Osteoblast (primary cell): Measurements from ENCODE around the gene TMEM108. TPM values are rescaled to one million over a fixed set of nuclear protein-coding genes. Genes with fewer than 3 reads are reported as not detected.
A peak's percentile ranks its signal among the peaks of the same experiment; 100 is the strongest.

ENCODE experiments used
- DNase-seq: peaks from one replicate; pipeline ENCODE4 v3.0.0; 2011; ENCODE audit warnings: low spot score, mixed read lengths; ENCODE audit not compliant: insufficient read length; ENCODE audit errors: missing footprints
- H2AFZ ChIP-seq: 2 replicates; pipeline ENCODE4 v1.6.0; 2011; ENCODE audit warnings: mild to moderate bottlenecking, low read length
- H3K27ac ChIP-seq: 2 replicates; pipeline ENCODE4 v1.5.1; 2011; ENCODE audit warnings: mild to moderate bottlenecking, low read depth, low read length, moderate library complexity
- H3K27me3 ChIP-seq: 2 replicates; pipeline ENCODE4 v1.6.0; 2012; ENCODE audit warnings: mild to moderate bottlenecking, control low read depth, inconsistent platforms, low read length, moderate library complexity; ENCODE audit not compliant: insufficient read depth
- H3K36me3 ChIP-seq: 2 replicates; pipeline ENCODE4 v1.5.1; 2011; ENCODE audit warnings: mild to moderate bottlenecking, low read length, control low read depth, moderate library complexity; ENCODE audit not compliant: insufficient read depth
- H3K4me1 ChIP-seq: 2 replicates; pipeline ENCODE4 v1.5.1; 2011; ENCODE audit warnings: mild to moderate bottlenecking, low read length, control low read depth, moderate library complexity; ENCODE audit not compliant: insufficient read depth
- H3K4me2 ChIP-seq: 2 replicates; pipeline ENCODE4 v1.6.0; 2011; ENCODE audit warnings: mild to moderate bottlenecking, low read length; ENCODE audit not compliant: insufficient read depth
- H3K4me3 ChIP-seq: fragments of 200-600 bp; sonication (generic); 3 replicates; pipeline ENCODE4 v1.5.1; 2012; ENCODE audit warnings: mild to moderate bottlenecking, low read length, inconsistent platforms; ENCODE audit not compliant: insufficient read depth
- H3K79me2 ChIP-seq: 2 replicates; pipeline ENCODE4 v1.6.0; 2012; ENCODE audit warnings: mild to moderate bottlenecking, low read length, control low read depth, inconsistent platforms; ENCODE audit not compliant: insufficient read depth
- H3K9me3 ChIP-seq: 2 replicates; pipeline ENCODE4 v1.5.1; 2011; ENCODE audit warnings: low read depth, low read length, control low read depth
- H4K20me1 ChIP-seq: 2 replicates; pipeline ENCODE4 v1.6.0; 2012; ENCODE audit warnings: mild to moderate bottlenecking, low read length, control low read depth; ENCODE audit not compliant: insufficient read depth
- total RNA-seq: library from RNA; depleted of rRNA; stranded (reverse); fragments of >200 nt; gene quantifications from 2 replicates; pipeline ENCODE4 v1.2.3, GENCODE V29; 2012
- TF ChIP-seq, protein P1 (sequence below): IDR thresholded peaks from 2 replicates; pipeline ENCODE4 v1.5.1; 2011; ENCODE audit warnings: mild to moderate bottlenecking, low read depth, low read length, moderate library complexity; ENCODE audit errors: extremely low read depth

The TMEM108 gene
- total RNA-seq, 1 donor, result 0.36 TPM

DNA sequence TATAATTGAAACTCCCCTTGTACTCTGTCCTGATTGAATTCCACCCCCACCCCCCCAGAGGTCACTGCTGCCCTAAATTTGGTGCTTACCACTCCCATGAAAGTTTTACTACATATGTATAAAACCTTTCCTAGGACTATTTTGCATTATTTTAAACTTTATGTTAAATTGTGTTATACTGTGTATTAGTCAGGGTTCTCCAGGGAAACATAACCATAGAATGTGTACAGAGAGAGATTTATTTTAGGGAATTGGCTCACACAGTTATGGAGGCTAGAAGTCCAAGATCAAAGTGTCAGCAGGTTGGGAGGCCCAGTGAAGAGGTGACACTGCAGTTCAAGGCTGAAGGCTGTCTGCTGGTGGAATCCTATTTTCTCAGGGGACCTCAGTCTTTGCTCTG lies 390.9 kb downstream of the TMEM108 start:
- no peaks in the 10 kb centered on the region for H3K27me3 ChIP-seq
- H3K4me3 ChIP-seq, result no peak overlapping the region
- no peaks in the 10 kb centered on the region for H4K20me1 ChIP-seq
- H3K4me1 ChIP-seq, result peaks cover 9% of the 10 kb centered on the region
- no peaks in the 10 kb centered on the region for H3K79me2 ChIP-seq
- DNase-seq, result peak; percentile 55
- no peaks in the 10 kb centered on the region for H3K9me3 ChIP-seq
- no peak overlapping the region for H3K27ac ChIP-seq
- no peaks in the 10 kb centered on the region for H3K36me3 ChIP-seq
- no peak overlapping the region for H2AFZ ChIP-seq
- TF ChIP-seq, protein P1, sequence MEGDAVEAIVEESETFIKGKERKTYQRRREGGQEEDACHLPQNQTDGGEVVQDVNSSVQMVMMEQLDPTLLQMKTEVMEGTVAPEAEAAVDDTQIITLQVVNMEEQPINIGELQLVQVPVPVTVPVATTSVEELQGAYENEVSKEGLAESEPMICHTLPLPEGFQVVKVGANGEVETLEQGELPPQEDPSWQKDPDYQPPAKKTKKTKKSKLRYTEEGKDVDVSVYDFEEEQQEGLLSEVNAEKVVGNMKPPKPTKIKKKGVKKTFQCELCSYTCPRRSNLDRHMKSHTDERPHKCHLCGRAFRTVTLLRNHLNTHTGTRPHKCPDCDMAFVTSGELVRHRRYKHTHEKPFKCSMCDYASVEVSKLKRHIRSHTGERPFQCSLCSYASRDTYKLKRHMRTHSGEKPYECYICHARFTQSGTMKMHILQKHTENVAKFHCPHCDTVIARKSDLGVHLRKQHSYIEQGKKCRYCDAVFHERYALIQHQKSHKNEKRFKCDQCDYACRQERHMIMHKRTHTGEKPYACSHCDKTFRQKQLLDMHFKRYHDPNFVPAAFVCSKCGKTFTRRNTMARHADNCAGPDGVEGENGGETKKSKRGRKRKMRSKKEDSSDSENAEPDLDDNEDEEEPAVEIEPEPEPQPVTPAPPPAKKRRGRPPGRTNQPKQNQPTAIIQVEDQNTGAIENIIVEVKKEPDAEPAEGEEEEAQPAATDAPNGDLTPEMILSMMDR, result no peak
- H3K4me2 ChIP-seq, result no peak overlapping the region

DNA sequence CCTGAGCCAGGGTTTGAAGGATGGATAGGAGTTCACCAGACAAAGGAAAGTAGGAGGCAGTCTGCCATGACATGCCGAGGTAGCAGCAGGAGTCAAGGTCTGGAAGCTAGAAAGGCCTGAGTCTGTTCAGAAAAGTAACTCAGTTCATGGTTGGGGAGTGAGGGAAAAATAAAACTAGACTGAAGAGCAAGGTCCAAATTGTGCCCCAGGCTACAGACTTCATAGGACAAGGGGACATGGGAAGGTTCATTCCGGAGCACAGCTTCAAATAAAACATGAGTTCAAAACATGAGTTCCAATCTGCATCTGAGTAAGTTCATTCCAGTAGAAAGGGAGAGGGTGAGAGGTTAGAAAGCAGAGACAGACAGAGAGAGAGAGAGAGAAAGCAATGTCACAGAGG lies 401.4 kb downstream of the TMEM108 start:
- H3K36me3 ChIP-seq, result no peaks in the 10 kb centered on the region
- TF ChIP-seq, protein P1, result no peak
- H3K27me3 ChIP-seq, result no peaks in the 10 kb centered on the region
- H2AFZ ChIP-seq, result no peak overlapping the region
- H3K4me3 ChIP-seq, result no peak overlapping the region
- no peaks in the 10 kb centered on the region for H3K9me3 ChIP-seq
- H4K20me1 ChIP-seq, result no peaks in the 10 kb centered on the region
- no peak for DNase-seq
- peaks cover 10% of the 10 kb centered on the region for H3K4me1 ChIP-seq
- H3K27ac ChIP-seq, result no peak overlapping the region
- no peaks in the 10 kb centered on the region for H3K79me2 ChIP-seq
- no peak overlapping the region for H3K4me2 ChIP-seq

DNA sequence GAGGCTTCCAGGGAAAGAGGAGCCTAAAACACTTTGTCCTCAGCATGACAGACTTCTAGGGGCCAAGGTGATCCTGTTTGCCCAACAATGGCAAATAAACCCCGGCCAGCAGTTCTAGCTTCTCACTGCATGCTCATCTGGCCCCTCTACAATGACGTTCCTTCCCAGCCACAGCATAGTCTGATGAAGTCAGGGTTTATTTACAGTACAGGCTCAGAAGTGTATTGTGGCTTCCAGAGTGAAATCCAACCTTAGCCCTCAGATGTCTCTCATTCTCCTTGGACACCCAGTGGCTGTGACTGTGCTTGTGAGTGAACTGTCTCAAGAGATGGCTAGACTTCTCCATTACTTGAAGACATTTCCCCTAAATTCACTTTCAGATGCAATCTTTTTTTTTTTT lies 402.5 kb downstream of the TMEM108 start:
- Histone ChIP-seq H3K4me2 (no peak overlapping the region), H3K27ac (no peak overlapping the region), H3K36me3 (no peaks in the 10 kb centered on the region), H4K20me1 (no peaks in the 10 kb centered on the region), H2AFZ (peak overlapping the region; percentile 10), H3K79me2 (no peaks in the 10 kb centered on the region), H3K4me3 (no peak overlapping the region), H3K4me1 (peaks cover 10% of the 10 kb centered on the region), H3K9me3 (no peaks in the 10 kb centered on the region), H3K27me3 (no peaks in the 10 kb centered on the region)
- DNase-seq, result no peak
- TF ChIP-seq, protein P1, result no peak

DNA sequence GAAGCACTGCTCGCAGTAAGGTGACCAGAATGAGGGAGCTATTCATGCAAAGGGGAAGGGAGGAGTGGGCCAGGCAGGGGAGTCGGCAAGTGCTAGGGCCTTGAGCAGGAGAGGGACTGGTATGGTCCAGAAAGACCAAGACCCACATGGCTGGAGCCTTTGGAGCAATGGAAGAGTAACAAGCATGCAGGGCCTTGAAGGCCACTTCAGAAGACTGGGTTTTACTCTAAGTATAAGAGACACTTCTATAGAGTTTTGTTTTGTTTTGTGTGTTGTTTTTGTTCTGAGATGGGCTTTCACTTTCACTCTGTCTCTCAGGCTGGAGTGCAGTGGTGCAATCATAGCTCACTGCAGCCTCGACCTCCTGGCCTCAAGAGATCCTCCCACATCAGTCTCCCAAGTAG lies 403.7 kb downstream of the TMEM108 start:
- Histone ChIP-seq H3K4me3 (peak overlapping the region; percentile 47), H3K4me2 (peak overlapping the region; percentile 67), H3K27me3 (no peaks in the 10 kb centered on the region), H3K4me1 (peaks cover 10% of the 10 kb centered on the region), H4K20me1 (no peaks in the 10 kb centered on the region), H3K27ac (no peak overlapping the region), H2AFZ (peak overlapping the region; percentile 94), H3K9me3 (no peaks in the 10 kb centered on the region), H3K36me3 (no peaks in the 10 kb centered on the region), H3K79me2 (no peaks in the 10 kb centered on the region)
- DNase-seq, result no peak
- TF ChIP-seq, protein P1, result no peak
